HepG2 (cell line): ENCODE measurements around the gene NDUFAF8. TPM values are rescaled to one million over a fixed set of nuclear protein-coding genes. Genes with fewer than 3 reads are reported as not detected.

Source experiments
- ARID4A ChIP-seq: sonication (generic); formaldehyde crosslinking; IDR thresholded peaks from 2 replicates; pipeline ENCODE4 v1.5.0; 2020; ENCODE audit warnings: mild to moderate bottlenecking, missing genetic modification reagents, borderline replicate concordance
- CBX1 ChIP-seq: IDR thresholded peaks from one replicate; pipeline ENCODE4 v1.6.1; 2016; ENCODE audit warnings: antibody characterized with exemption, low read depth
- CC2D1A ChIP-seq: sonication (generic); formaldehyde crosslinking; IDR thresholded peaks from 2 replicates; pipeline ENCODE4 v1.8.1; 2023; ENCODE audit warnings: mild to moderate bottlenecking, missing genetic modification reagents
- DBP ChIP-seq: sonication (generic); formaldehyde crosslinking; IDR thresholded peaks from 2 replicates; pipeline ENCODE4 v1.4.0; 2020; ENCODE audit warnings: missing genetic modification reagents; ENCODE audit errors: not compliant biosample characterization
- KMT2A ChIP-seq: sonication (generic); formaldehyde crosslinking; IDR thresholded peaks from 2 replicates; pipeline ENCODE4 v1.4.0; 2020; ENCODE audit warnings: missing genetic modification reagents
- KMT2B ChIP-seq: IDR thresholded peaks from 2 replicates; pipeline ENCODE4 v1.6.1; 2016; ENCODE audit warnings: missing genetic modification reagents, missing compliant biosample characterization
- MXI1 ChIP-seq: IDR thresholded peaks from 3 replicates; pipeline ENCODE4 v1.6.1; 2012; ENCODE audit warnings: low read depth, low read length, inconsistent platforms, borderline replicate concordance
- NCOA1 ChIP-seq: sonication (generic); formaldehyde crosslinking; IDR thresholded peaks from 2 replicates; pipeline ENCODE4 v1.9.0; 2021; ENCODE audit warnings: missing genetic modification reagents
- PHF5A ChIP-seq: IDR thresholded peaks from one replicate; pipeline ENCODE4 v1.6.1; 2018; ENCODE audit warnings: low read depth, missing genetic modification reagents; ENCODE audit not compliant: unreplicated experiment
- PTBP1 ChIP-seq: fragments of 200-400 bp; formaldehyde crosslinking; IDR thresholded peaks from 2 replicates; pipeline ENCODE4 v1.6.1; 2018; ENCODE audit warnings: low read length, low read depth; ENCODE audit not compliant: poor library complexity, severe bottlenecking
- RELA ChIP-seq: sonication (generic); formaldehyde crosslinking; IDR thresholded peaks from 2 replicates; pipeline ENCODE4 v1.4.0; 2020; ENCODE audit warnings: missing genetic modification reagents
- SAP130 ChIP-seq: IDR thresholded peaks from 2 replicates; pipeline ENCODE4 v1.6.1; 2016; ENCODE audit warnings: low read depth
- SATB2 ChIP-seq: sonication (generic); formaldehyde crosslinking; IDR thresholded peaks from 2 replicates; pipeline ENCODE4 v1.5.0; 2020; ENCODE audit warnings: missing genetic modification reagents
- ZNF143 ChIP-seq: sonication (generic); formaldehyde crosslinking; IDR thresholded peaks from 2 replicates; pipeline ENCODE4 v1.4.0; 2020; ENCODE audit warnings: missing genetic modification reagents
- ZNF800 ChIP-seq: sonication (generic); formaldehyde crosslinking; IDR thresholded peaks from 2 replicates; pipeline ENCODE4 v1.4.0; 2020; ENCODE audit warnings: missing genetic modification reagents
- polyA plus RNA-seq, 8 experiments: library from polyadenylated mRNA; depleted of rRNA in 3 of 8; stranded (reverse) in 7 of 8; unstranded in 1 of 8; fragments of >200 nt; fragmentation: Illumina TruSeq in 4 of 8; extraction: Trizol in 4 of 8; gene quantifications; 2 replicates each; pipeline versions ENCODE4 v1.2.1 to v1.2.3, GENCODE V29; 2011 to 2016; ENCODE audit warnings: low read depth in 4 of 8, missing spikeins in 1 of 8, mixed read lengths in 1 of 8; ENCODE audit not compliant: insufficient read depth in 1 of 8
- total RNA-seq, 5 experiments: library from RNA; depleted of rRNA; stranded (reverse); fragments of >200 nt; fragmentation: Illumina TruSeq; extraction: Trizol; gene quantifications; 2 replicates each; pipeline ENCODE4 v1.2.3, GENCODE V29; 2016; ENCODE audit warnings: low read depth in 1 of 5

NDUFAF8 gene
- total and polyA plus RNA-seq, 2 of the 13 experiments (the other 11 are each of a cell fraction or from before 2014, with no cell fraction given), result 75.6 to 233 TPM

- TF ChIP-seq NCOA1 (CRISPR knock-in tag) (no peak), DBP (CRISPR knock-in tag) (peak; percentile 52), ZNF143 (CRISPR knock-in tag) (peak; percentile 49; the same call in 1 of the 2 replicates), KMT2A (CRISPR knock-in tag) (0 out of 2 replicates have a peak, but pooled peaks have one; percentile 12), CC2D1A (CRISPR knock-in tag) (no peak), KMT2B (CRISPR knock-in tag) (peak; percentile 76), CBX1 (peak; percentile 19), ARID4A (CRISPR knock-in tag) (peak; percentile 80; the same call in 1 of the 2 replicates), RELA (no peak), ZNF800 (CRISPR knock-in tag) (peak; percentile 79), PHF5A (no peak), SATB2 (0 out of 2 replicates have a peak, but pooled peaks have one; percentile 42), PTBP1 (no peak), SAP130 (peak; percentile 79), MXI1 (peak; percentile 84; the same call in 1 of the 3 replicates)
These were observed 16.0 kb upstream of the NDUFAF8 start, which contains the start of gene CEP131 (continued) for GRCh38 chr17:81222906-81223761.
